Activated CD4-positive, CD25-positive, alpha-beta regulatory T cell treated with anti-CD3 and anti-CD28 coated beads, Interleukin-2, amount 50 U/mL, for 24 hours (primary cell): Measurements from ENCODE around the gene LMO2.

Experiments
- ATAC-seq, 2 donors: fragments of 150-1000 bp; cut with Tn5 transposase; one replicate each; pipeline ENCODE4 v1.10.0; 2021; ENCODE audit warnings: mild to moderate bottlenecking in 1 of 2, moderate library complexity in 1 of 2

LMO2 gene

GRCh38 chr11:33887886-33888285 is 4.0 kb downstream of the LMO2 start:
- ATAC-seq, result no peak

- ATAC-seq, result no peak
Observed at GRCh38 chr11:33885338-33886005, 6.4 kb downstream of the LMO2 start.

GRCh38 chr11:33884601-33885000 is 7.3 kb downstream of the LMO2 start:
- no peak for ATAC-seq

GRCh38 chr11:33884035-33884434 is 7.8 kb downstream of the LMO2 start:
- no peak for ATAC-seq

- ATAC-seq, result no peak
Observed at GRCh38 chr11:33881651-33882503, 10.0 kb downstream of the LMO2 start.

- ATAC-seq, result no peak
Observed at GRCh38 chr11:33880979-33881378, 10.9 kb downstream of the LMO2 start.

- ATAC-seq, result no peak
Observed at GRCh38 chr11:33879375-33879774, 12.5 kb downstream of the LMO2 start.

- no peak for ATAC-seq
Observed at GRCh38 chr11:33877038-33877437, 14.8 kb downstream of the LMO2 start.

- peak in 1 of 2 donors; percentile 25 for ATAC-seq
Observed at GRCh38 chr11:33875621-33876294, 16.1 kb downstream of the LMO2 start.

GRCh38 chr11:33874910-33875490 is 16.9 kb downstream of the LMO2 start:
- ATAC-seq, result no peak

GRCh38 chr11:33874433-33874832 is 17.4 kb downstream of the LMO2 start:
- no peak for ATAC-seq

GRCh38 chr11:33869481-33870422 is 22.1 kb downstream of the LMO2 start:
- peak; percentile 36 to 53 for ATAC-seq

- no peak for ATAC-seq
Observed at GRCh38 chr11:33868647-33869461, 23.0 kb downstream of the LMO2 start.

GRCh38 chr11:33867996-33868646 is 23.8 kb downstream of the LMO2 start:
- no peak for ATAC-seq

GRCh38 chr11:33867561-33867960 is 24.3 kb downstream of the LMO2 start:
- ATAC-seq, result no peak

GRCh38 chr11:33866936-33867335 is 24.9 kb downstream of the LMO2 start:
- no peak for ATAC-seq

- ATAC-seq, result no peak
Observed at GRCh38 chr11:33864479-33864878, 27.4 kb downstream of the LMO2 start.

GRCh38 chr11:33863418-33864172 is 28.3 kb downstream of the LMO2 start:
- ATAC-seq, result no peak

GRCh38 chr11:33861941-33862589 is 29.8 kb downstream of the LMO2 start:
- no peak for ATAC-seq
